Suppressor macrophage (primary cell): ENCODE data around the gene IL22RA2.
A peak's percentile ranks its signal among the peaks of the same experiment; 100 is the strongest.

Experiments
- DNase-seq, 4 experiments: peaks; one replicate each; pipeline ENCODE4 v3.0.0-alpha.2; 2020 to 2022

IL22RA2 gene

GRCh38 chr6:137094411-137095008 lies 78.9 kb downstream of the IL22RA2 start:
- DNase-seq = peak; percentile 81 to 84 (median 82)
